ENCODE results near the gene PAIP2.

Gene PAIP2

DNA sequence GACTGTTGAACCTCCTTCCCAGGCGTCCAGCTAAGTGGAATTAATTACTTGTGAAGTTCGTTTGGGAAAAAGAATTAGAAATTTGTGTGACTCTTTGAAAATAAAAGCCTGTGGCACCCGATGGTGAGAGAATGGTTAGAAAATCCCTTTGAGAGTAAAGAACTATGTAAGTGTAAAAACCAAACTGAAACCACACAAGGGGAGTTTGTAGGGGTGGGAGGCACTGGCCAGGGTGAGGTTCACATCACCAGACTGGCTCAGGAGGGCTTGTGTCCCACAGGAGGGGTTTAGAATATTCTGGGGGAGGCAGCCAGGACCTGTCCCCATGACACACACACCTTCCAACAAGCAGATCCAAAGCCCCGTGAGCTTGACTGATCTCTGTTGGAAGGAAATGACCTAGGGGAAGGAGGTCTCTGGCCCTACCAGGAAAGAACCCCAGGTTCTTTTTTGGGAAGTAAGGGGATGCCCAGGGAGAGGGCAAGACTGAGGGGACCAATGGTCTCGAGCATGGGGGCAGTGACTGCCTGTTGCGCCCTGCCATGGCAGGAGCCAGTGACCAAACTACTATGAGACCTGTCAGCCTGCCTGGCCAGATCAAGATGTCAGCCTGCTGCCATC, 58.0 kb downstream of the PAIP2 start:
- TF ChIP-seq CTCF (IDR thresholded peaks at IDR 0.05) = no peak
- no peak overlapping the region for H3K27ac ChIP-seq
- DNase-seq (ENCODE audit: low spot score) = no peak
- no peak overlapping the region for H3K4me3 ChIP-seq

GRCh38 chr5:139401546-139401945, 59.9 kb downstream of the PAIP2 start:
- TF ChIP-seq CTCF (IDR thresholded peaks at IDR 0.05) = no peak
- DNase-seq (ENCODE audit: low spot score) = no peak
- Histone ChIP-seq H3K27ac (no peak overlapping the region), H3K4me3 (no peak overlapping the region)

- TF ChIP-seq CTCF (IDR thresholded peaks at IDR 0.05) = no peak
- Histone ChIP-seq H3K4me3 (peak overlapping the region; percentile 77), H3K27ac (peak overlapping the region in 1 of 2 donors; percentile 98)
- DNase-seq (ENCODE audit: low spot score) = no peak
Observed at GRCh38 chr5:139402561-139403158, 61.0 kb downstream of the PAIP2 start.

DNA sequence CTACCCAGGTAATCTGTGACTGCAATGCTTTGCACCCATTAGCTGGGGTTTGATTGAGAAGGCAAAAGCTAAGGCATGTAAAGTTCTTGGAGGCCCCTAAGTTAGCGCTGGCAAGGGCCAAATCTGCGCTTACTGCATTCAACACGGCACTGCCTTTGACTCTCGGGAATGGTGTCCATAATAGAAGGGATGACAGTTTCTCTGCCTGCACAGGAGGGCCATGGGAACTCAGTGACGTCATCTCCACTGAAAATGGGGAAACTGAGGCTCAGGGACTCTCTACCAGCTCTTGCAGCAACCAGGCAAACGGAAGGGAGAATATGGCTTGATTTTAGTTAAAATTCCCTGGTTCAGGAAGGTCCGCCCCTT, 61.7 kb downstream of the PAIP2 start:
- TF ChIP-seq CTCF (IDR thresholded peaks at IDR 0.05) = no peak
- DNase-seq (ENCODE audit: low spot score) = no peak

DNA sequence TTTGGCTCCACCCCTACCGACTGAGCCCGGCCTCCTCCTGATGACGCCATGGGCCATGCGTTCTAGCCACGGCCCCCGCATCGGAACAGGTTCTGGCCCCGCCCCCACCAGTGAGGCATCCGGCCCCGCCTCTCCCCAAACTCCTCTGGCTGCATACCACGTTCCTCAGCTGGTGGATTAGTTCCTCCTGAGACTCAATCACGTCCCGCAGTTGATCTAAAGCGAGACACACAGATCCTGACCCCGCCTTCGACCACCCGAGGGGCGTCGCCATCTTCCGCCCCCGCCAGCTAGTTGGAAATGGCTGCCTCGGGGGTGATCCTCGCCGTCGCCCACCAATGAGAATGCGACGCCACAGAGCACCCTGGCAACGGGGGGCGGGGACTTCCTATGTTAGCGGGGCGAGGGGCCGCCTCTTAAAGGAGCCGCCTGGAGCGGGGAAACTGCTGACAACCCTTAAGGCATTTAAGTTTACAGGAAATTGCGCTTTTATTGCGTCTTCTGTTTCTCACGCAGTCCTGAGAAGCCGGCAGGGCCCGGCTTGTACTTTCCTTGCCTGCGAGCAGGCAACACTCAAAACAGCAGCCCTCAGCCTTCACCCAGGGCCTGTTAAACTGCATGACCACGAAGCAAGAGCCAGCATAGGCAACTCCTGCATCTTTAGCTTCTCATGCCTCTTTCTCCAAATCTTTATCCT, 62.3 kb downstream of the PAIP2 start, which contains the start of gene SPATA24:
SPATA24 (minus strand) TSS at position 303 of the 697 bp plus-strand sequence; CDS start at position 274, 29 bp downstream.
- no peak for TF ChIP-seq CTCF (IDR thresholded peaks at IDR 0.05)
- Histone ChIP-seq H3K27ac (peak within 1 kb of the TSS; percentile 58 to 98), H3K4me3 (peak within 1 kb of the TSS; percentile 77)
- peak; percentile 98 for DNase-seq (ENCODE audit: low spot score)

More for the DNA sequence above, 61.7 kb downstream of the PAIP2 start:
- peak overlapping the region; percentile 77 for H3K4me3 ChIP-seq
- peak overlapping the region; percentile 58 to 98 for H3K27ac ChIP-seq

- H3K27ac ChIP-seq = peak overlapping the region; percentile 58 to 98
- H3K4me3 ChIP-seq = peak overlapping the region; percentile 77
- no peak for DNase-seq (ENCODE audit: low spot score)
- TF ChIP-seq CTCF (IDR thresholded peaks at IDR 0.05) = no peak
Observed at GRCh38 chr5:139404484-139404840, 62.8 kb downstream of the PAIP2 start.
